ENCODE data around the gene THAP6. TPM values are rescaled to one million over a fixed set of nuclear protein-coding genes. Genes with fewer than 3 reads are reported as not detected.
"Not testable (repeated sequence)": the region's sequence is repeated elsewhere in the genome, so short reads cannot be mapped to it uniquely, and the experiment has no call there.

The THAP6 gene
- polyA plus RNA-seq, 3 donors = 15.9 to 33.7 (median 32.9) TPM

DNA sequence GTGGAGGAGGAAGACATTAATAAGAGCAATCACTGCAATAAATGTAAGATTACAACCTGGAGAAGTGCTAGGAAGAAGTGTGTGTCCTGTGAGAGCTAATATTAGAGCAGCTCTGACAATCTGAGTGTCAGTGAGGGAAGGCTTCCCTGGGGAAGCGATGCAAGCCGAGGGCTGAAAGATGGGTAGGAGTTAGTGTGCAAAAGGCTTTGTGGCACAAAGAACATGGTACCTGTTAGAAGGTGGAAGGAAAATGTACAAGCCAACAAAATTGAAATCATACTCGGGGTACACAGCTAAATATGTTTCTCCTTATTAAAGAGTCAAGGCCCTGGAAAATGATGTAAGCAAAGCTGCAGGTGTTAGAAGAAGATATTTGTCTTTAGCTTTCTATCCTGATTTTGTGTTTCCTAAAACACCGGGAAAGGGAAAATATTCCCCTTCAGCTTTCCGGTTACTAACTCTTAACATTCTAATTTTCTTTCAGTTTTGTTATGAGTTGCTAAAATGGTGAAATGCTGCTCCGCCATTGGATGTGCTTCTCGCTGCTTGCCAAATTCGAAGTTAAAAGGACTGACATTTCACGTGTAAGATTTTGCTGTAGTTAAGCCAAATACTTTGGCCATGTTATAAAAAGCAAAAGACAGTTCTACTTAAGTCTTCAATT lies 808 bp downstream of the THAP6 start:
- DNase-seq = no peak

DNA sequence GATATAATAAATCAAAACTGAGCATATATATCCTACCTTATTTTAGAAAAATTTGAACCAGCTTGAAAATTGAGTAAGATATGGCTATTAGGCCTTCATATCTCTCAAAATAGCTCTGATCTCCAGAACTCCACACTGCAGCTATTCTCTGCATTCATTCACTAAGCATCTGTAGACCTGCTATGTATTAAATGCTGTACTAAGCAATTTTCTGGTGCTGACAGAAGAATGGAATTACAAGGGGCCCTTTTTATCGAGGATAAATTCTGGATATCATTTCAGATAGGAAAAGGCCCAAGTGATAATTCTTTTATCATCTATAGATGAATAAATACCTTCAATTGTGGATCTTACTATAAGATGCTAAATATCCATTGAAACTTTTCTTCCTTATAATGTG lies 1.9 kb downstream of the THAP6 start:
- DNase-seq = no peak

DNA sequence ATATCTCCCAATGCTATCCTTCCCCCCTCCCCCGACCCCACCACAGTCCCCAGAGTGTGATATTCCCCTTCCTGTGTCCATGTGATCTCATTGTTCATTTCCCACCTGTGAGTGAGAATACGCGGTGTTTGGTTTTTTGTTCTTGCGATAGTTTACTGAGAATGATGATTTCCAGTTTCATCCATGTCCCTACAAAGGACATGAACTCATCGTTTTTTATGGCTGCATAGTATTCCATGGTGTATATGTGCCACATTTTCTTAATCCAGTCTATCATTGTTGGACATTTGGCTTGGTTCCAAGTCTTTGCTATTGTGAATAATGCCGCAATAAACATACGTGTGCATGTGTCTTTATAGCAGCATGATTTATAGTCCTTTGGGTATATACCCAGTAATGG lies 5.2 kb downstream of the THAP6 start:
- not testable (repeated sequence) for DNase-seq

DNA sequence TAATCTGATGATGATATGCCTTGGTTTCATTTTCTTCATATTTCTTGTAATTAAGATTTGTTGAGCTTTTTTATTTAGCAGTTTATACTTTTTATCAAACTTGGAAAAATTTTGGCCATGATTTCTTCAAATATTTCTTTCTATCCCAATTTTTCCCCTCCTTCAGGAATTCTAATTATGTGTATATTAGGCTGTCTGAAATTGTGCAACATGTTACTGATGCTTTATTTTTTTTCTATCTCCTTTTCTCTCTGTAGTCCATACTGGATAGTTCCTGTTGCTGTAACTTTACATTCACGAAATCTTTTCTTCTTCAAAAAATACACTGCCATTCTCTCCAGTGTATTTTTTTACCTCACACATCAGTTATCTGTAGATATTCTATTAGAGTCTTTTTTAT lies 10.8 kb downstream of the THAP6 start:
- DNase-seq = no peak

- no peak for DNase-seq
Observed at GRCh38 chr4:75525910-75526309, 11.6 kb downstream of the THAP6 start.

DNA sequence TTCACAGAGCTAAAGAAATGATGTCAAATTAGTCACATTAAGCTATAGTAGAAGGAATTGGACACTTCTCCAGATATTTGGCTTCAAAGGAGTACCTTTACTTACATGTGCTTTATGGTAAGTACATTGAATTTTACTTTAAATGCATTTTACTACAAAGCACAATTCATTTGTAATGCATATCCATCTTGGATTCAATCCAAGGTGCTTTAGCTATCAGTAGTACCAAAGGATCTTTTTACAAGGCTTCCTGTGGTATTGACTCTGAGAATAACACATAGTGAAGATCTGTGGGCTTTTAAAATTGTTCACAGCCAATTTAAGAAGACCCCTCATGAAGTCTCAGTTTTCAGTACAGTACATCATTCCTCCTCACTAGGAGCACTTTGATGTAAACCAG lies 13.2 kb downstream of the THAP6 start:
- no peak for DNase-seq

GRCh38 chr4:75530556-75531322 lies 16.5 kb downstream of the THAP6 start:
- no peak for DNase-seq

DNA sequence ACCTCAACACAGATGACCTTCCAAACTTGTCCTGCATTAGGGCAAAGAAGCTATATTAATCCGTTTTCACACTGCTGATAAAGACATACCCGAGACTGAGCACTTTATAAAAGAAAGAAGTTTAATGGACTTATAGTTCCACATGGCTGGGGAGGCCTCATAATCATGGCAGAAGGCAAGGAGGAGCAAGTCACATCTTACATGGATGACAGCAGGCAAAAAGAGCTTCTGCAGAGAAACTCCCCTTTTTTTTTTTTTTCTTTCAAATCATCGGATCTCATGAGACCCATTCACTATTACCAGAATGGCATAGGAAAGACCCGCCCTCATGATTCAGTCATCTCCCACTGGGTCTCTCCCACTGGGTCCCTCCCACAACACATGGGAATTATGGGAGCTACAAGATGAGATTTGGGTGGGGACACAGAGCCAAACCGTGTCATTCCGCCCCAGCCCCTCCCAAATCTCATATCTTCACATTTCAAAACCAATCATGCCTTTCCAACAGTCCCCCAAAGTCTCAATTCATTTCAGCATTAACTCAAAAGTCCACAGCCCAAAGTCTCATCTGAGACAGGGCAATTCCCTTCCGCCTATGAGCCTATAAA lies 17.4 kb downstream of the THAP6 start:
- not testable (repeated sequence) for DNase-seq

GRCh38 chr4:75533339-75533887 lies 19.1 kb downstream of the THAP6 start:
- DNase-seq = not testable (repeated sequence)

DNA sequence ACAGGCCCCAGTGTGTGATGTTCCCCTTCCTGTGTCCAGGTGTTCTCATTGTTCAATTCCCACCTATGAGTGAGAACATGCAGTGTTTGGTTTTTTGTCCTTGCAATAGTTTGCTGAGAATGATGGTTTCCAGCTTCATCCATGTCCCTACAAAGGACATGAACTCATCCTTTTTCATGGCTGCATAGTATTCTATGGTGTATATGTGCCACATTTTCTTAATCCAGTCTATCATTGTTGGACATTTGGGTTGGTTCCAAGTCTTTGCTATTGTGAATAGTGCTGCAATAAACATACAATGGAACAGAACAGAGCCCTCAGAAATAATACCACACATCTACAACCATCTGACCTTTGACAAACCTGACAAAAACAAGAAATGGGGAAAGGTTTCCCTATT lies 19.7 kb downstream of the THAP6 start:
- not testable (repeated sequence) for DNase-seq

- not testable (repeated sequence) for DNase-seq
Observed at GRCh38 chr4:75537308-75537707, 23.0 kb downstream of the THAP6 start.

- DNase-seq = no peak
Observed at GRCh38 chr4:75542824-75543223, 28.6 kb downstream of the THAP6 start.

DNA sequence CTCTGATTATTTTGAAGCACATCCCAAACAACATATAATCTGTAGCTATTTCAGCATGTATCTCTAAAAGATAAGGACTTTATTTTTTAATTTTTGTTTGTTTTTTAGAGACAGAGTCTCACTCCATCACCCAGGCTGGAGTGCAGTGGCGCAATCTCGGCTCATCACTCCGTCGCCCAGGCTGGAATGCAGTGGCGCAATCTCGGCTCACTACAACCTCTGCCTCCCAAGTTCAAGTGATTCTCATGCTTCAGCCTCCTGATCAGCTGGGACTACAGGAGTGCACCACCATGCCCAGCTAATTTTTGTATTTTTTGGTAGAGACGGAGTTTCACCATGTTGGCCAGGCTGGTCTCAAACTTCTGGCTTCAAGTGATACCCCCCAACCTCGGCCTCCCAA lies 29.9 kb downstream of the THAP6 start:
- DNase-seq = not testable (repeated sequence)

- DNase-seq = no peak
Observed at GRCh38 chr4:75544870-75545269, 30.6 kb downstream of the THAP6 start.

DNA sequence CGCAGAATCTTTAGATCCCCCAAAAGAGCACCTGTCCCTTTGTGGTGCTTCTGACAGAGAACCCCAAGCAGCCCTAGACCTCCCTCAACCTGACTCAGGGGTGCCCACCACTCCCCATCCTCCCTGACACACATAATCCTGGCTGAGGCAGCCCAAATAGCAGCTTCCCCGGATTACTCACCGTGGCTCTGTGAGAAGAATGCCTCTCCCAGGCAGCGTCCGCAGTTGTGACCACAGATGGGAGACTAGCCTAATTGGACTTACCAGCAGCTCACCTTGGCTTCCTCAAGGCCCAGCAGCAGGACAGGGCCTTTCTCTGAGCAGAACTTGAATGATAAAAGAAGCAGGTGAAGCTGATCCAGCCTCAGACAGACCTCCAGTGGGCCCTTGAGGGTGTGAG lies 31.3 kb downstream of the THAP6 start:
- DNase-seq = no peak

- peak; percentile 19 for DNase-seq
Observed at GRCh38 chr4:75547647-75548387, 33.5 kb downstream of the THAP6 start.

- DNase-seq = no peak
Observed at GRCh38 chr4:75549019-75549418, 34.7 kb downstream of the THAP6 start.

GRCh38 chr4:75552452-75552851 lies 38.2 kb downstream of the THAP6 start:
- no peak for DNase-seq

DNA sequence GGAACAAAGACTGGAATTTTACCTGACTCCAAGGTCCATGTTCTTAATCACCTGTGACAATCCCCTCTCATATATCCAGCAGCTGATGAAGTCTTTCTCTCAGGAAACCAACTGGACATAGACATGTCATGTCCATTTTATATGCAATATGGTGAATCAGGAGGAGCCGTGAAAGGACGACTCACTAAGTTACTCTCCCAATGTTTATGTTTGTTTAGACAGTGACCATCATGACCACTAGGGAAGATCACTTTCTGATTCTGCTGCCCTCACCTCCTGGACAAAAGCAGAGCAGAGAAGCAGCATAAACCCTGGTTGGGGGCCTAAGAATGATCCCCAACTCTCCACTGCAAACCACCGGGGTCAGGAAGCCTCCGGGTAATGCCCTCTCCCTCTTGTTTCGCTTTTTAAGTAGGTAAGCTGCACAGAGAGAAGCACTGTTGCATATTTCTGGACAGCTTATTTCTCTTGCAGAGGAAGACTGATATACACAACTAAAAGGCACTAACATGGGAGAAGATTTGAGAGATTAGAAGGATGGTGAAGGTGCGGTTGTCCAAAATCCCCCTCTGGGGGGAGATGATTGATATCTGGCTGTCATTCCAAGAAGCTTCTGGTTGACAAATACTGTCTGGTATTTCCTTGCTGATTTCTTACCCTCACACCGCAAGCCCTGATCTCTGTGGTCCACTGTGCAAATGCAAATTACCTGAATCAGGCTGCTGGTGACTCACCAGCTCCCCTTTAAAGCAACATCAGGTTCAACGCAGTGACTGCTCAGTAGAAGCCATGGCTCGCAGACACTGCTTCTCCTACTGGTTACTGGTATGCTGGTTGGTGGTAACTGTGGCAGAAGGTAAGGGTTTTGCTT lies 41.3 kb downstream of the THAP6 start, which contains the start of gene ODAPH:
TSS of gene ODAPH (plus strand) at position 773 of the 871 bp plus-strand sequence. CDS start at position 790, 17 bp downstream.
- no peak for DNase-seq

GRCh38 chr4:75557696-75558095 lies 43.4 kb downstream of the THAP6 start:
- no peak for DNase-seq

- DNase-seq = no peak
Observed at GRCh38 chr4:75561789-75562188, 47.5 kb downstream of the THAP6 start.

Measured in renal pelvis (tissue), 4 donors.